A549 (cell line): ENCODE measurements around the gene TMSB10. TPM values are rescaled to one million over a fixed set of nuclear protein-coding genes. Genes with fewer than 3 reads are reported as not detected.
"Not testable (repeated sequence)": the region's sequence is repeated elsewhere in the genome, so short reads cannot be mapped to it uniquely, and the experiment has no call there.

Source experiments
- ATAC-seq, 2 experiments: fragments of 200-7000 bp in 1 of 2; fragments of >200 bp in 1 of 2; cut with Nextera tagmentation in 1 of 2; cut with Tn5 transposase in 1 of 2; 3 replicates each; pipeline versions ENCODE4 v1.8.0 to v1.9.1; 2018 to 2020; ENCODE audit warnings: mild to moderate bottlenecking in 1 of 2, moderate library complexity in 1 of 2
- CTCF ChIA-PET: fragments of 300-600 bp; sonication (Branson Sonifier 250); formaldehyde crosslinking; extraction: SDS; loops from one replicate; lab custom pipeline; 2021; ENCODE audit warnings: antibody characterized with exemption, inconsistent platforms; lab: Yijun Ruan, JAX
- POLR2A ChIA-PET: fragments of 350-600 bp; formaldehyde crosslinking; extraction: SDS; loops from one replicate; lab custom pipeline; 2021; ENCODE audit warnings: antibody characterized with exemption, inconsistent platforms; lab: Yijun Ruan, JAX
- DNase-seq, 2 experiments: peaks; one replicate each; pipeline versions ENCODE4 v3.0.0 to v3.0.0-alpha.2; 2011 to 2016; ENCODE audit warnings: low read depth in 1 of 2, low spot score in 1 of 2
- FAIRE-seq: peaks from 2 replicates; lab custom pipeline; 2011; peaks lifted over from hg19 to GRCh38; lab: Jason Lieb, UNC
- H3K27ac ChIP-seq, 2 experiments: fragments of >200 bp; sonication (Bioruptor Twin); formaldehyde crosslinking; 3 replicates each; pipeline ENCODE4 v1.5.1; 2016 to 2017
- H3K4me1 ChIP-seq: fragments of >200 bp; sonication (Bioruptor Twin); formaldehyde crosslinking; 3 replicates; pipeline ENCODE4 v1.6.1; 2016
- H3K4me2 ChIP-seq: fragments of >200 bp; sonication (Bioruptor Twin); formaldehyde crosslinking; 3 replicates; pipeline ENCODE4 v1.6.1; 2016
- H3K4me3 ChIP-seq: fragments of >200 bp; sonication (Bioruptor Twin); formaldehyde crosslinking; 3 replicates; pipeline ENCODE4 v1.5.1; 2016
- H3K9me3 ChIP-seq: fragments of >200 bp; sonication (Bioruptor Twin); formaldehyde crosslinking; 3 replicates; pipeline ENCODE4 v1.6.1; 2016
- CBX2 ChIP-seq: fragments of 200-600 bp; sonication (generic); IDR thresholded peaks from 2 replicates; pipeline ENCODE4 v1.6.1; 2016; ENCODE audit warnings: low read depth, mild to moderate bottlenecking, borderline replicate concordance
- CBX8 ChIP-seq: fragments of 200-600 bp; sonication (generic); IDR thresholded peaks from 2 replicates; pipeline ENCODE4 v1.6.1; 2016
- CHD4 ChIP-seq: fragments of 200-600 bp; sonication (generic); IDR thresholded peaks from 2 replicates; pipeline ENCODE4 v1.6.1; 2016; ENCODE audit warnings: antibody characterized with exemption, mild to moderate bottlenecking, borderline replicate concordance
- EHF ChIP-seq: fragments of 250-450 bp; sonication (Bioruptor Pico); IDR thresholded peaks from 2 replicates; pipeline ENCODE4 v1.5.0; 2020; ENCODE audit warnings: mild to moderate bottlenecking
- ESRRA ChIP-seq: fragments of 150-350 bp; IDR thresholded peaks from 2 replicates; pipeline ENCODE4 v1.6.1; 2014; ENCODE audit warnings: mild to moderate bottlenecking, low read length, borderline replicate concordance
- FOSB ChIP-seq: fragments of 250-450 bp; sonication (Bioruptor Pico); IDR thresholded peaks from 2 replicates; pipeline ENCODE4 v1.5.0; 2020; ENCODE audit warnings: mild to moderate bottlenecking, moderate library complexity
- GATA3 ChIP-seq: IDR thresholded peaks from 2 replicates; pipeline ENCODE4 v1.6.1; 2012; ENCODE audit warnings: borderline replicate concordance
- HDAC2 ChIP-seq: fragments of 200-600 bp; sonication (generic); IDR thresholded peaks from 2 replicates; pipeline ENCODE4 v1.6.1; 2016
- HOXA7 ChIP-seq: fragments of 250-450 bp; sonication (Bioruptor Pico); IDR thresholded peaks from 2 replicates; pipeline ENCODE4 v1.5.0; 2020; ENCODE audit warnings: mild to moderate bottlenecking, moderate library complexity
- HOXB13 ChIP-seq: fragments of 250-450 bp; sonication (Bioruptor Pico); IDR thresholded peaks from 2 replicates; pipeline ENCODE4 v1.5.0; 2020; ENCODE audit warnings: low read depth, mild to moderate bottlenecking, moderate library complexity
- HOXB5 ChIP-seq: fragments of 250-450 bp; sonication (Bioruptor Pico); IDR thresholded peaks from 2 replicates; pipeline ENCODE4 v1.5.0; 2020; ENCODE audit warnings: mild to moderate bottlenecking, moderate library complexity
- JUN ChIP-seq, 2 experiments: fragments of >200 bp; sonication (Bioruptor Twin); formaldehyde crosslinking; IDR thresholded peaks; 2 replicates in 1 of 2; 3 replicates in 1 of 2; pipeline ENCODE4 v1.6.1; 2016 to 2017
- JUNB ChIP-seq: fragments of >200 bp; sonication (Bioruptor Twin); formaldehyde crosslinking; IDR thresholded peaks from 2 replicates; pipeline ENCODE4 v1.6.1; 2016
- KDM1A ChIP-seq: fragments of 200-600 bp; sonication (generic); IDR thresholded peaks from 2 replicates; pipeline ENCODE4 v1.6.1; 2016; ENCODE audit warnings: low read depth, mild to moderate bottlenecking
- MAZ ChIP-seq: fragments of 150-350 bp; IDR thresholded peaks from 2 replicates; pipeline ENCODE4 v1.6.1; 2014; ENCODE audit warnings: antibody characterized with exemption, low read depth, low read length, borderline replicate concordance
- MYC ChIP-seq: IDR thresholded peaks from 2 replicates; pipeline ENCODE4 v1.6.1; 2012; ENCODE audit warnings: mild to moderate bottlenecking, inconsistent platforms, low read length, improper control_type of control experiment, borderline replicate concordance
- NFE2L2 ChIP-seq: fragments of 150-350 bp; conservative IDR thresholded peaks from 2 replicates; pipeline ENCODE4 v1.6.1; 2014; ENCODE audit warnings: low read length
- PHF8 ChIP-seq: fragments of 200-600 bp; sonication (generic); IDR thresholded peaks from 2 replicates; pipeline ENCODE4 v1.6.1; 2016; ENCODE audit warnings: low read depth, mild to moderate bottlenecking, antibody characterized with exemption, moderate library complexity, borderline replicate concordance
- SREBF2 ChIP-seq: fragments of 450-650 bp; IDR thresholded peaks from 2 replicates; pipeline ENCODE4 v1.6.1; 2014; ENCODE audit warnings: mild to moderate bottlenecking, moderate library complexity
- ZFP36 ChIP-seq: fragments of 450-650 bp; IDR thresholded peaks from 2 replicates; pipeline ENCODE4 v1.6.1; 2014; ENCODE audit warnings: borderline replicate concordance; ENCODE audit not compliant: partially characterized antibody
- ZNF302 ChIP-seq: fragments of 250-450 bp; sonication (Bioruptor Pico); IDR thresholded peaks from 2 replicates; pipeline ENCODE4 v1.9.0; 2021; ENCODE audit warnings: inconsistent platforms, mild to moderate bottlenecking, moderate library complexity
- ZSCAN20 ChIP-seq: fragments of 250-450 bp; sonication (Bioruptor Pico); IDR thresholded peaks from 2 replicates; pipeline ENCODE4 v1.8.0; 2022; ENCODE audit warnings: mild to moderate bottlenecking, moderate library complexity
- WGBS: methylation state at CpG from one replicate; pipeline ENCODE4 v1.1.6; 2017; ENCODE audit errors: missing lambda C conversion rate; 5-methylcytosine and 5-hydroxymethylcytosine counted together
- polyA plus RNA-seq, 4 experiments: library from polyadenylated mRNA; depleted of rRNA in 3 of 4; stranded (reverse); fragments of >200 nt; fragmentation: RNase III in 1 of 4; extraction: RNeasy Plus Mini Kit Qiagen cat#74134 plus additional on column Dnase treatment in 1 of 4; gene quantifications; 2 replicates in 3 of 4; 3 replicates in 1 of 4; pipeline ENCODE4 v1.2.3, GENCODE V29; 2011 to 2017
- TF ChIP-seq, protein P1 (sequence below): fragments of 250-450 bp; sonication (Bioruptor Pico); IDR thresholded peaks from 2 replicates; pipeline ENCODE4 v1.5.0; 2021; ENCODE audit warnings: mild to moderate bottlenecking, moderate library complexity, borderline replicate concordance
- TF ChIP-seq, protein P2 (sequence below): IDR thresholded peaks from 2 replicates; pipeline ENCODE4 v1.6.1; 2012
- TF ChIP-seq, protein P3 (sequence below): IDR thresholded peaks from 2 replicates; pipeline ENCODE4 v1.6.1; 2012
- TF ChIP-seq, protein P4 (sequence below): fragments of >200 bp; sonication (Bioruptor Twin); formaldehyde crosslinking; IDR thresholded peaks from 3 replicates; pipeline ENCODE4 v1.6.1; 2016
- TF ChIP-seq, protein P5 (sequence below): fragments of >200 bp; sonication (Bioruptor Twin); formaldehyde crosslinking; IDR thresholded peaks from 3 replicates; pipeline ENCODE4 v1.5.1; 2016

The TMSB10 gene
- polyA plus RNA-seq, 2 of the 4 experiments (the other 2 are of a cell fraction) = 3,109 to 7,015 TPM

DNA sequence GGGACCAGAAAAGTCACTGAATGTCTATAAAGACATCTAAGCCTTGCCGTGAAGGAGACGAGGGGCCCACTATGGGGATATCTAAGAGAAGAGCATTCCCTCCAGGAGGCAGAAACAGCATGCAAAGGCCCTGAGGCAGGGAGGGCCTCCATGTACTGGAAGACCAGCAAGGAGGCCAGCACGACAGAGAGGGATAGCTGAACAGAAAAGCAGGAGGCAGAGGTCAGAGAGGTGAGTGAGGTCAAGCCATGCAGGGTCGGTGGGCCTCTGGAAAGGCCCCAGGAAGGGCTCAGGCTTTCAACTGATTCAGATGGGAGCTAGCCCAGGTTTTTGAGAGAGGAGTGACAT lies 30.3 kb upstream of the TMSB10 start:
- TF ChIP-seq, protein P1, sequence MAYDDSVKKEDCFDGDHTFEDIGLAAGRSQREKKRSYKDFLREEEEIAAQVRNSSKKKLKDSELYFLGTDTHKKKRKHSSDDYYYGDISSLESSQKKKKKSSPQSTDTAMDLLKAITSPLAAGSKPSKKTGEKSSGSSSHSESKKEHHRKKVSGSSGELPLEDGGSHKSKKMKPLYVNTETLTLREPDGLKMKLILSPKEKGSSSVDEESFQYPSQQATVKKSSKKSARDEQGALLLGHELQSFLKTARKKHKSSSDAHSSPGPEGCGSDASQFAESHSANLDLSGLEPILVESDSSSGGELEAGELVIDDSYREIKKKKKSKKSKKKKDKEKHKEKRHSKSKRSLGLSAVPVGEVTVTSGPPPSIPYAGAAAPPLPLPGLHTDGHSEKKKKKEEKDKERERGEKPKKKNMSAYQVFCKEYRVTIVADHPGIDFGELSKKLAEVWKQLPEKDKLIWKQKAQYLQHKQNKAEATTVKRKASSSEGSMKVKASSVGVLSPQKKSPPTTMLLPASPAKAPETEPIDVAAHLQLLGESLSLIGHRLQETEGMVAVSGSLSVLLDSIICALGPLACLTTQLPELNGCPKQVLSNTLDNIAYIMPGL (CRISPR knock-in tag) = no peak
- TF ChIP-seq JUNB (no peak), ZNF302 (no peak), EHF (CRISPR knock-in tag) (no peak), HDAC2 (no peak), CBX8 (no peak), ZFP36 (no peak), ESRRA (no peak), HOXA7 (no peak), JUN (IDR thresholded peaks at IDR 0.05) (no peak)
- TF ChIP-seq, protein P2, sequence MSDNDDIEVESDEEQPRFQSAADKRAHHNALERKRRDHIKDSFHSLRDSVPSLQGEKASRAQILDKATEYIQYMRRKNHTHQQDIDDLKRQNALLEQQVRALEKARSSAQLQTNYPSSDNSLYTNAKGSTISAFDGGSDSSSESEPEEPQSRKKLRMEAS = no peak
- TF ChIP-seq, protein P3, sequence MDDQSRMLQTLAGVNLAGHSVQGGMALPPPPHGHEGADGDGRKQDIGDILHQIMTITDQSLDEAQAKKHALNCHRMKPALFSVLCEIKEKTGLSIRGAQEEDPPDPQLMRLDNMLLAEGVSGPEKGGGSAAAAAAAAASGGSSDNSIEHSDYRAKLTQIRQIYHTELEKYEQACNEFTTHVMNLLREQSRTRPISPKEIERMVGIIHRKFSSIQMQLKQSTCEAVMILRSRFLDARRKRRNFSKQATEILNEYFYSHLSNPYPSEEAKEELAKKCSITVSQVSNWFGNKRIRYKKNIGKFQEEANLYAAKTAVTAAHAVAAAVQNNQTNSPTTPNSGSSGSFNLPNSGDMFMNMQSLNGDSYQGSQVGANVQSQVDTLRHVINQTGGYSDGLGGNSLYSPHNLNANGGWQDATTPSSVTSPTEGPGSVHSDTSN = no peak
- Histone ChIP-seq H3K4me2 (no peak overlapping the region), H3K9me3 (no peaks in the 10 kb centered on the region), H3K4me3 (no peak overlapping the region), H3K27ac (no peak overlapping the region), H3K4me1 (no peaks in the 10 kb centered on the region)
- ATAC-seq (no peak), FAIRE-seq (no peak), DNase-seq (no peak)
- WGBS = 36% methylated on average over 4 of the region's 4 CpGs
- CTCF ChIA-PET = interaction anchor here (1.6 kb wide), 1 partner anchor 50 kb away, joined by 5 read pairs; no protein-coding TSS in a partner anchor
- POLR2A ChIA-PET = no interaction called here

DNA sequence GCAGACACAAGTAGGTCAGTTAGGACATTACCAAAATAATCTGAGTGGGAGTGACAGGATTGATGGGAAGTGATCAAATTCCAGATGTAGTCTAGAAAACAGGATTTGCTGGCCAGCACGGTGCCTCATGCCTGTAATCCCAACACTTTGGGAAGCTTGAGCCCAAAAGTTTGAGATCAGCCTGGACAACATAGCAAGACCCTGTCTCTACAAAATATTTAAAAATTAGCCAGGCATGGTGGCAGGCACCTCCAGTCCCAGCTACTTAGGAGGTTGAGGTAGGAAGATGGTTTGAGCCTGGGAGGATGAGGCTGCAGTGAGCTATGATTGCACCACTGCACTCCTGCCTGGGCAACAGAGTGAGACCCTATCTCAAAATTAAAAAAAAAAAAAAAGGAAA lies 29.8 kb upstream of the TMSB10 start:
- not testable (repeated sequence) for H3K4me2 ChIP-seq, H3K27ac ChIP-seq, ATAC-seq, DNase-seq, H3K4me1 ChIP-seq, FAIRE-seq, H3K9me3 ChIP-seq, H3K4me3 ChIP-seq
- POLR2A ChIA-PET = interaction anchor here (0.6 kb wide), 1 partner anchor 13 kb away, joined by 3 read pairs; no protein-coding TSS in a partner anchor
- 77% methylated on average over 1 of the region's 1 CpG for WGBS
- CTCF ChIA-PET = interaction anchor here (1.1 to 2.2 kb wide), 3 partner anchors 11 to 50 kb away, joined by 4 to 13 read pairs (median 5); no protein-coding TSS in a partner anchor

DNA sequence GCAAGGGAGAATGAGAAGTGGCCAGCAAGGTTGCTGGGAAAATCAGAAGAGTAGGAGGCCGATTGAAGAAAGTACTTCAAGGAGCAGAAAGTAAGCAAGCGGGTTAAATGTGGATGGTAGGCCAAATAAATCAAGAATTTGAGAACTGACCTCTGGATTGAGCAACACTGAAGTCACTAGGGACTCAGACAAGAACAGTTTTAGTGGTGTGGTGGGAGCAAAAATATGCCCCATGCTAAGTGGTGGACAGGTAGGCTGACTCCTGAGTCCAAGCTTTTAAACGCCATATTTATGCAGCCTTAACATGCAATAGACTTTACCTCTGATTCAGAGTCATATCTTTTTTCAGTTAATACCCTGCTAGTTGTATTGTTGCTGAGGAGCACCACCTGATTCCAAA lies 29.1 kb upstream of the TMSB10 start:
- Histone ChIP-seq H3K4me1 (no peaks in the 10 kb centered on the region), H3K9me3 (no peaks in the 10 kb centered on the region), H3K4me2 (no peak overlapping the region), H3K27ac (no peak overlapping the region), H3K4me3 (no peak overlapping the region)
- FAIRE-seq = no peak
- TF ChIP-seq SREBF2 (no peak), HOXB13 (no peak), KDM1A (no peak), FOSB (CRISPR knock-in tag) (no peak), ZFP36 (no peak), NFE2L2 (no peak), CBX2 (no peak), HOXA7 (no peak), CHD4 (no peak), HOXB5 (CRISPR knock-in tag) (no peak), PHF8 (no peak), ZSCAN20 (CRISPR knock-in tag) (no peak), MYC (no peak), MAZ (no peak), GATA3 (no peak)
- TF ChIP-seq, protein P4, sequence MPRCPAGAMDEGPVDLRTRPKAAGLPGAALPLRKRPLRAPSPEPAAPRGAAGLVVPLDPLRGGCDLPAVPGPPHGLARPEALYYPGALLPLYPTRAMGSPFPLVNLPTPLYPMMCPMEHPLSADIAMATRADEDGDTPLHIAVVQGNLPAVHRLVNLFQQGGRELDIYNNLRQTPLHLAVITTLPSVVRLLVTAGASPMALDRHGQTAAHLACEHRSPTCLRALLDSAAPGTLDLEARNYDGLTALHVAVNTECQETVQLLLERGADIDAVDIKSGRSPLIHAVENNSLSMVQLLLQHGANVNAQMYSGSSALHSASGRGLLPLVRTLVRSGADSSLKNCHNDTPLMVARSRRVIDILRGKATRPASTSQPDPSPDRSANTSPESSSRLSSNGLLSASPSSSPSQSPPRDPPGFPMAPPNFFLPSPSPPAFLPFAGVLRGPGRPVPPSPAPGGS = no peak
- TF ChIP-seq, protein P5, sequence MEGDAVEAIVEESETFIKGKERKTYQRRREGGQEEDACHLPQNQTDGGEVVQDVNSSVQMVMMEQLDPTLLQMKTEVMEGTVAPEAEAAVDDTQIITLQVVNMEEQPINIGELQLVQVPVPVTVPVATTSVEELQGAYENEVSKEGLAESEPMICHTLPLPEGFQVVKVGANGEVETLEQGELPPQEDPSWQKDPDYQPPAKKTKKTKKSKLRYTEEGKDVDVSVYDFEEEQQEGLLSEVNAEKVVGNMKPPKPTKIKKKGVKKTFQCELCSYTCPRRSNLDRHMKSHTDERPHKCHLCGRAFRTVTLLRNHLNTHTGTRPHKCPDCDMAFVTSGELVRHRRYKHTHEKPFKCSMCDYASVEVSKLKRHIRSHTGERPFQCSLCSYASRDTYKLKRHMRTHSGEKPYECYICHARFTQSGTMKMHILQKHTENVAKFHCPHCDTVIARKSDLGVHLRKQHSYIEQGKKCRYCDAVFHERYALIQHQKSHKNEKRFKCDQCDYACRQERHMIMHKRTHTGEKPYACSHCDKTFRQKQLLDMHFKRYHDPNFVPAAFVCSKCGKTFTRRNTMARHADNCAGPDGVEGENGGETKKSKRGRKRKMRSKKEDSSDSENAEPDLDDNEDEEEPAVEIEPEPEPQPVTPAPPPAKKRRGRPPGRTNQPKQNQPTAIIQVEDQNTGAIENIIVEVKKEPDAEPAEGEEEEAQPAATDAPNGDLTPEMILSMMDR = no peak
- TF ChIP-seq, protein P3 = no peak
- 73% methylated on average over 3 of the region's 3 CpGs for WGBS
- ATAC-seq = no peak
- no peak for DNase-seq
- CTCF ChIA-PET = interaction anchor here (1.1 to 2.2 kb wide), 2 partner anchors 11 to 49 kb away, joined by 4 to 13 read pairs; no protein-coding TSS in a partner anchor
- POLR2A ChIA-PET = interaction anchor here (0.6 kb wide), 1 partner anchor 12 kb away, joined by 3 read pairs; no protein-coding TSS in a partner anchor
